ENCODE measurements around the gene ONECUT3.

Gene ONECUT3

DNA sequence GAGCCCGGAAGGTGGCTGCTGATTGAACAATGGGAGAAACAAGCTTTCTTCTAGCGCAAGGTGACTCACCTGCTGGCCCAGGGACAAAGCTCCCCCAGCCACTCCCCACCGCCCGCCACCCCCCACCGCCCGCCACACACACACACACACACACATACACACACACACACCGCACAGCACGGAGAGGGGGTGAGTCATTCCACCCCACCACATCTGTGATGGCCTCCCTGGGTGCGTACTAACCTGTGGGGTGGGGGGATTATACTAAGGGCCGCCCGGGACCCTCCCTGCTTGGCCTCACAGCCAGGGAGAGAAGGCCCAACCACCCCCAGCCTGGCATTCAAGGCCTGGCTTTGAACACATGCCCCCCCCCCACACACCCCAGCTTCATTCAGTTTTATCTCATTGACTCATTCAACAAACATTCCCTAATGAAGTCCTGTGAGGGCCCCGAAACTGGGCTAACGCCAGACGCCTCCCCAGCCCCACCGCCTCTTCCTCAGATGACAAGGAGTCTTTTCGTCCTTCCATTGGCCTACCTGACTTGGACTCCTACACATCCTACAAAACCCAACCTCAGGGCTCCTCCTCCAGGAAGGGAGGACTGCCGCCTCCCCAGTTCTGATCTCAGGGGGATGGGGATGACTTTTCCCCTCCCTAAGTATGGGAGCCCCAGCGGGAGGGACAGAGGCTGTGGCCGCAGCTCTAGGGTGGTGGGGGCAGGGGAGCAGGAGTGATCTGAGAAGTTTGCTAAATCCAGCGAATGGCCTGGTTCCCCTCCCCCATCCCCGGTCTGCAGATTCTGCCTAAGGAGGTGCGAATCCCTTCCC lies 5.8 kb upstream of the ONECUT3 start:
- DNase-seq (ENCODE audit: low read depth) = peak; percentile 30
- H3K4me3 ChIP-seq (ENCODE audit: low read length) = no peak overlapping the region
- TF ChIP-seq, protein P1, sequence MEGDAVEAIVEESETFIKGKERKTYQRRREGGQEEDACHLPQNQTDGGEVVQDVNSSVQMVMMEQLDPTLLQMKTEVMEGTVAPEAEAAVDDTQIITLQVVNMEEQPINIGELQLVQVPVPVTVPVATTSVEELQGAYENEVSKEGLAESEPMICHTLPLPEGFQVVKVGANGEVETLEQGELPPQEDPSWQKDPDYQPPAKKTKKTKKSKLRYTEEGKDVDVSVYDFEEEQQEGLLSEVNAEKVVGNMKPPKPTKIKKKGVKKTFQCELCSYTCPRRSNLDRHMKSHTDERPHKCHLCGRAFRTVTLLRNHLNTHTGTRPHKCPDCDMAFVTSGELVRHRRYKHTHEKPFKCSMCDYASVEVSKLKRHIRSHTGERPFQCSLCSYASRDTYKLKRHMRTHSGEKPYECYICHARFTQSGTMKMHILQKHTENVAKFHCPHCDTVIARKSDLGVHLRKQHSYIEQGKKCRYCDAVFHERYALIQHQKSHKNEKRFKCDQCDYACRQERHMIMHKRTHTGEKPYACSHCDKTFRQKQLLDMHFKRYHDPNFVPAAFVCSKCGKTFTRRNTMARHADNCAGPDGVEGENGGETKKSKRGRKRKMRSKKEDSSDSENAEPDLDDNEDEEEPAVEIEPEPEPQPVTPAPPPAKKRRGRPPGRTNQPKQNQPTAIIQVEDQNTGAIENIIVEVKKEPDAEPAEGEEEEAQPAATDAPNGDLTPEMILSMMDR (conservative IDR thresholded peaks at IDR 0.05; ENCODE audit: low read depth, low read length) = no peak

DNA sequence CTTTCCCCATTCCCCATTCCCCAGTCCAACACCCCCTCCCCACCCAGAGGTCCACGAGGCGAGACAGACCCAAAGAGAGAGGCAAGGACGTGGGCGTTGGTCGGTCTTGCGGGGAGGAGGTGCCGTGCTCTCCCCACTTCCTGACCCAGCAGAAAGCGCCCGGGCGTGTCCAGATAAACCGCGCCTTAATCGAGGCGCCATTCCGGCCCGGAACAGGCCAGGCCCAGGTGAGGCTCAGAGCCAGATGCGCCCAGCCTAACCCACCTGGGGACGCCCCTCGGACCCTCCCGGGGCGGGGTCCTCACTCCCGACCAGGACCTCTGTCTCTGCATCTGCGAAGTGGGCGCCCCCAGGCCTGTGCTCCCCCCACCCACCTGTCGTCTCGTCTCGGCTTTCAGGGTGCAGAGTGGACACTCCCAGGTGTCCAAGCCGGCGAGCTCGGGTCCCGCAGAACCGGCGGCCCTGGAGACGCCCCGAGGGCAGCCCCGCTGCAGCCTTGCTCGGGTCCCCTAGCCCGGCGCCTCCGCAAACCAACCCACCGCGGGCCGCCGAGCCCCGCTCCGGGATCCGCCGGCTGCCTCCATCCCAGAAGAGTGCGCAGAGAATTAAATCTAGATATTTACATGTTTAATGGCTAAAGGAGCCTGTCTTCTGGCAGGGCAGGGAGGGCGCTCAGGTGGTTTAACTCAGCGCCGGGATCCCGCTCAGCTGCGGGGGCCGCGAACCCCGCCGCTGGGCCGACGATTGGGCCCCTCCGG lies 5.0 kb upstream of the ONECUT3 start:
- H3K4me3 ChIP-seq (ENCODE audit: low read length) = no peak overlapping the region
- TF ChIP-seq, protein P1 (conservative IDR thresholded peaks at IDR 0.05; ENCODE audit: low read depth, low read length) = no peak
- no peak for DNase-seq (ENCODE audit: low read depth)

DNA sequence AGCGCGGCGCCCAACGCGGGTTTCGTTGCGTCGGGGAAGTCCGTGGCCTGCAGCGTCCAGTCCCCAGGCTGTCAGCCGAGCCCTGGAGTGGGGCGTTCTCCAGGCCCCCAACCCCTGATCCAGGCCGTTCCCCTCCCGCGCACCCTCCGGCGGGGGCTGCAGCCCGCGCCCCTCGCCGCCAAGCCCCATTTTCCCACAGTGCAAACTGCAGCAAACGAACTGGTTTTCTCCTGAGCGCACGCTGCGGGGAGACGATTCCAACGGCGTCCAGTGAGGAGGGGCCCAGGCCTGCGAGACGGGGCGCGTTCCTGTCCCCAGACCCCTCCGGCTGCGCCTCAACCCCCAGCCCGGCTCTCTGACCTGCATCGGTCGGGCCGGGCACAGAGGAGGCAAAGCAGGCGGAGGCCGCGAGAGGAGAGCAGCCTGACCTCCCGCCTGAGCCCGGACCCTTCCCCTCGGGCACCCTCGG lies 4.4 kb upstream of the ONECUT3 start:
- no peak for DNase-seq (ENCODE audit: low read depth)
- TF ChIP-seq, protein P1 (conservative IDR thresholded peaks at IDR 0.05; ENCODE audit: low read depth, low read length) = no peak
- no peak overlapping the region for H3K4me3 ChIP-seq (ENCODE audit: low read length)

DNA sequence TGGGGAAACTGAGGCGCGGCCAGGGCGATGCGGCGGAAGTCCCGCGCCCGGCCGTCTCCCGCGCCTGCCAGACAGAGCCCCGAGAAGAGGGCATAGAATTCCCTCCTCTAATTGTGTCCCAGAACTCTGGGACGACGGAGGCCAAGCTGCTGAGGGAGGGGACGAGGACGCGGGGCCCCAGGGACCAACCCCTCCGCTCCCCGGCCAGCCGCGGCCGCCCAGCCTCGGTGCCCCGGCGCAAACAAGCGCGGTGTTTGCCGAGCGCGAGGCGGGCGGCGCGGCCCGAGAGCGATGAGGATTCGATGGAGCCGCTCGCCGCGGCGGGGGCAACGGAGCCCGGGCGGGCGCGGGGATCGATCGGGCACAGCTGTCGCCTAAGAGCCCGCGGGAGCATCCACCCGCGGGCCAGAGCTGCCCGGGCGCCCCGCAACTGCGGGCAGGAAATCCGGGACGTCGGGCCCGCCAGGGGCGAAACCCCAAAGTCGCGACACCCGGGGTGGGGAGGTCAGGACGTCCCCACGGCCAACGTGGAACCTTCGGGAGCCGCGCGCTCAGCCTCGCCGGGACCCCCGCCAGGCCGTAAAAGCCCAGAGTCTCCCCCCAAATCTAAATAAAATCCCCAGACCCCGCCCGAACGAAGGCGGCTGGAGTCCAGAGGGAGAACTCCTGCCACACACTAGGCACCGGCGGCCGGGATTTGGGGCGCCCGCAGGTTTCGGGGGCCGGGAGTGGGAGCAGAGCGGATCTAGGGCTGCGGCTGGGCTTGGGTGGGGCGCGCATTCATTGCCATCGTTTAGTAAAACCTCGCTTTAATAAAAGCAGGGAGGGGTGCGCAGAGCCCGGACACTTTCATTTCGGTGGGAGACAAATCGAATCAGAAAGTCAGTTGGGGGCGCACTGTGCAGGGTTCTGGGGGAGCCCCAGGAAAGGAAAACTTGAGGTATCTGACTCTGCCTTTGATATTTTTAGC lies 3.6 kb upstream of the ONECUT3 start:
- TF ChIP-seq, protein P1 (conservative IDR thresholded peaks at IDR 0.05; ENCODE audit: low read depth, low read length) = no peak
- H3K4me3 ChIP-seq (ENCODE audit: low read length) = no peak overlapping the region
- DNase-seq (ENCODE audit: low read depth) = no peak

DNA sequence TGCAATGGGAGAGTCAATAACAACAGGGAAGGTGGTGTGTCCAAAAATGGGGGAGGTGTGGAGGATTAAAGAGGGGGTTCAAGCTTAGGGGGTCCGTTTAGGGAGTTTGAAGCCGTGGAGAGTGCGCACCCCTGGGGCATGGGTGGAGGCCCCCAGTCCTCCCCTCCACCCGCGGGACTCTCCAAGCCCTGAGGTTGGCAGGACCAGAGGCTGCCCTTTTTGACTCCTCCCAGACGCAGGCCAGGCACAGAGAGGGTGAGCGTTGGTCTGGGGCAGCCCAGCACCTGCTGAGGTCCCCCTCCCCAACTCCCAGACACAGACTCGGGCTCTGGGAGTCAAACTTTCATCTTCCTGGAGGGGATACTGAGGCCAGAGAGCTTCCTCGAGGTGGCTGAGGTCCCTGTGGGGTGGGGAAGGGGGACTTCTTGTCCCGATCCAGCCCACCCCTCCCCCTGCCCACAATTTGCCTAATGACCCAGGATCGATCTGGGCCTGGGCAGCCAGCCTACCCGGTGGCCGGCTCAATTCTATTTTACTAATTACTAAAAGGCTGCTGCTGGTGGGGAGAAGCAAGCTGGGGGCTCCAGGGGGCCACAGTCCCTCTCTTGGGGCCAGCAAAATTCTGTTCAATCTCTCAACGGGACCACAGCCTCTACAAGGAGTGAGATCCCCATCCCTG lies 2.8 kb upstream of the ONECUT3 start:
- TF ChIP-seq, protein P1 (conservative IDR thresholded peaks at IDR 0.05; ENCODE audit: low read depth, low read length) = no peak
- no peak overlapping the region for H3K4me3 ChIP-seq (ENCODE audit: low read length)

DNA sequence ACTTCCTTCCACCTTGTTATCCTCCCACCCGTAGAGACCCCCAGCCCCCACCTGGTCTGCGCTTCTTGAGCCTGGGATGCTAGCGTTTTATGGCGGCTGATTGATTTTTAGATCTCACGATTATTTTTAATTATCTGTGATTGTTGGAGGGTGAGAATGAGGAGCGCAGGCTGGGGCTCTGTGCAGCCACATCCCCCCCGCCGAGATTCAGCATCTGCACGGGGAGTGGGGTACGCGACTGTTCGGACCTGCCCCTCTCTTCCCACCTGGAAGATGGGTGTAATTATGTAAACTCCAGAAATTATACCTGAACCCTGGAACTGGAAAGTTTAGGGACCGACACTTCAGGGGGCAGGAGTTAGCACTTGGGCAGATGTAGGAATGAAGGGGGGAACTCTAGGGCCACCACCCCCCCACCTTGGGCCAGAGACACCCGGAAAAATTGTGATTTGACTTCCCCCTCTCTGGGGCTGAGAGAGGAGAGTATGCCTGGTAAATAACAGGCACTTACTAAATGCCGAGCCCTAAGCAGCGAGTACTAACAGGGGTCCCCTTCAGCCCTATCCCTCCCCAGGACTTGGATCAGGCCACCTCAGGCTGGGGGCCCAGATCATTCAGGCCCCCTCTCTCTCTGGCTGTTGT lies 1.8 kb upstream of the ONECUT3 start:
- TF ChIP-seq, protein P1 (conservative IDR thresholded peaks at IDR 0.05; ENCODE audit: low read depth, low read length) = no peak
- no peak overlapping the region for H3K4me3 ChIP-seq (ENCODE audit: low read length)
- DNase-seq (ENCODE audit: low read depth) = no peak

More for the DNA sequence above, 2.8 kb upstream of the ONECUT3 start:
- DNase-seq (ENCODE audit: low read depth) = no peak
